Natural killer cell (primary cell): ENCODE data around the gene SPDEF. TPM values are rescaled to one million over a fixed set of nuclear protein-coding genes. Genes with fewer than 3 reads are reported as not detected.

Source experiments
- ATAC-seq, 3 donors: fragments of 150-1000 bp in 2 of 3; fragments of 200-7000 bp in 1 of 3; cut with Tn5 transposase; 1 replicate in 1 of 3; 2 replicates in 2 of 3; pipeline ENCODE4 v1.10.0; 2021; ENCODE audit warnings: mild to moderate bottlenecking in 2 of 3, moderate library complexity in 2 of 3
- DNase-seq, 2 donors: peaks; one replicate each; pipeline versions ENCODE4 v3.0.0 to v3.0.0-alpha.2; 2013 to 2021; ENCODE audit warnings: mixed read lengths in 1 of 2
- H3K27ac ChIP-seq: one replicate; pipeline ENCODE4 v1.5.1; 2013; ENCODE audit warnings: mild to moderate bottlenecking, low read length
- H3K27me3 ChIP-seq: one replicate; pipeline ENCODE4 v1.6.1; 2013; ENCODE audit warnings: low read length; ENCODE audit not compliant: control insufficient read depth, insufficient read depth
- H3K36me3 ChIP-seq: one replicate; pipeline ENCODE4 v1.6.1; 2013; ENCODE audit warnings: low read length; ENCODE audit not compliant: control insufficient read depth, insufficient read depth
- H3K4me1 ChIP-seq: one replicate; pipeline ENCODE4 v1.6.1; 2013; ENCODE audit warnings: low read length; ENCODE audit not compliant: control insufficient read depth, insufficient read depth
- H3K4me3 ChIP-seq: one replicate; pipeline ENCODE4 v1.5.1; 2013; ENCODE audit warnings: low read length
- H3K9me3 ChIP-seq: one replicate; pipeline ENCODE4 v1.6.1; 2013; ENCODE audit warnings: low read length; ENCODE audit not compliant: control insufficient read depth, insufficient read depth
- H3K27ac Mint-ChIP-seq, 2 donors: one replicate each; pipeline ENCODE4 v1.8.0; 2022; ENCODE audit warnings: mild to moderate bottlenecking in 2 of 2, mixed read lengths in 2 of 2, moderate library complexity in 1 of 2
- H3K27me3 Mint-ChIP-seq, 2 donors: one replicate each; pipeline ENCODE4 v1.8.0; 2022; ENCODE audit warnings: low read depth in 2 of 2, mixed read lengths in 2 of 2
- H3K36me3 Mint-ChIP-seq: one replicate; pipeline ENCODE4 v1.8.0; 2022; ENCODE audit warnings: mixed read lengths
- H3K4me1 Mint-ChIP-seq, 2 donors: one replicate each; pipeline ENCODE4 v1.8.0; 2022; ENCODE audit warnings: mixed read lengths in 2 of 2
- H3K4me3 Mint-ChIP-seq: one replicate; pipeline ENCODE4 v1.8.0; 2022; ENCODE audit warnings: mild to moderate bottlenecking, moderate library complexity, mixed read lengths
- H3K9me3 Mint-ChIP-seq, 2 donors: one replicate each; pipeline ENCODE4 v1.8.0; 2022; ENCODE audit warnings: mixed read lengths in 2 of 2
- WGBS: methylation state at CpG from one replicate; pipeline ENCODE4 v1.1.7; 2013; ENCODE audit warnings: missing lambda C conversion rate; ENCODE audit not compliant: insufficient coverage; 5-methylcytosine and 5-hydroxymethylcytosine counted together
- intact Hi-C: fragments of 100-400 bp; cut with micrococcal nuclease; formaldehyde crosslinking; loops from one replicate; pipeline ENCODE4 v1.14.2; 2022
- total RNA-seq, 4 donors: library from RNA; stranded (reverse); fragments of 120-200 nt in 1 of 4; gene quantifications; one replicate each; pipeline versions ENCODE4 v1.2.3 to v1.2.4, GENCODE V29; 2013 to 2022
- TF ChIP-seq, protein P1 (sequence below): fragments of 200-600 bp; IDR thresholded peaks from one replicate; pipeline ENCODE4 v1.8.0; 2022; ENCODE audit warnings: antibody characterized with exemption

SPDEF gene
- total RNA-seq, 3 donors from 2014 or later (not counting 1 experiment from before 2014, with no cell fraction given): 0.25 to 0.68 (median 0.45) TPM

GRCh38 chr6:34563513-34563870 is 7.4 kb upstream of the SPDEF start:
- Histone ChIP-seq H3K9me3 (no peaks in the 10 kb centered on the region), H3K4me1 (no peaks in the 10 kb centered on the region), H3K36me3 (no peaks in the 10 kb centered on the region), H3K27me3 (no peaks in the 10 kb centered on the region), H3K27ac (no peak overlapping the region), H3K4me3 (no peak overlapping the region)
- Mint-ChIP-seq H3K9me3 (no peaks in the 10 kb centered on the region), H3K27ac (no peak overlapping the region), H3K4me1 (no peaks in the 10 kb centered on the region), H3K36me3 (no peaks in the 10 kb centered on the region), H3K27me3 (peaks cover 0 to 3% of the 10 kb centered on the region in 2 donors), H3K4me3 (no peak overlapping the region)
- TF ChIP-seq, protein P1, sequence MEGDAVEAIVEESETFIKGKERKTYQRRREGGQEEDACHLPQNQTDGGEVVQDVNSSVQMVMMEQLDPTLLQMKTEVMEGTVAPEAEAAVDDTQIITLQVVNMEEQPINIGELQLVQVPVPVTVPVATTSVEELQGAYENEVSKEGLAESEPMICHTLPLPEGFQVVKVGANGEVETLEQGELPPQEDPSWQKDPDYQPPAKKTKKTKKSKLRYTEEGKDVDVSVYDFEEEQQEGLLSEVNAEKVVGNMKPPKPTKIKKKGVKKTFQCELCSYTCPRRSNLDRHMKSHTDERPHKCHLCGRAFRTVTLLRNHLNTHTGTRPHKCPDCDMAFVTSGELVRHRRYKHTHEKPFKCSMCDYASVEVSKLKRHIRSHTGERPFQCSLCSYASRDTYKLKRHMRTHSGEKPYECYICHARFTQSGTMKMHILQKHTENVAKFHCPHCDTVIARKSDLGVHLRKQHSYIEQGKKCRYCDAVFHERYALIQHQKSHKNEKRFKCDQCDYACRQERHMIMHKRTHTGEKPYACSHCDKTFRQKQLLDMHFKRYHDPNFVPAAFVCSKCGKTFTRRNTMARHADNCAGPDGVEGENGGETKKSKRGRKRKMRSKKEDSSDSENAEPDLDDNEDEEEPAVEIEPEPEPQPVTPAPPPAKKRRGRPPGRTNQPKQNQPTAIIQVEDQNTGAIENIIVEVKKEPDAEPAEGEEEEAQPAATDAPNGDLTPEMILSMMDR: no peak
- ATAC-seq (no peak), DNase-seq (no peak)
- intact Hi-C loops: no loop called here
- 73% methylated on average over 7 of the region's 7 CpGs for WGBS

DNA sequence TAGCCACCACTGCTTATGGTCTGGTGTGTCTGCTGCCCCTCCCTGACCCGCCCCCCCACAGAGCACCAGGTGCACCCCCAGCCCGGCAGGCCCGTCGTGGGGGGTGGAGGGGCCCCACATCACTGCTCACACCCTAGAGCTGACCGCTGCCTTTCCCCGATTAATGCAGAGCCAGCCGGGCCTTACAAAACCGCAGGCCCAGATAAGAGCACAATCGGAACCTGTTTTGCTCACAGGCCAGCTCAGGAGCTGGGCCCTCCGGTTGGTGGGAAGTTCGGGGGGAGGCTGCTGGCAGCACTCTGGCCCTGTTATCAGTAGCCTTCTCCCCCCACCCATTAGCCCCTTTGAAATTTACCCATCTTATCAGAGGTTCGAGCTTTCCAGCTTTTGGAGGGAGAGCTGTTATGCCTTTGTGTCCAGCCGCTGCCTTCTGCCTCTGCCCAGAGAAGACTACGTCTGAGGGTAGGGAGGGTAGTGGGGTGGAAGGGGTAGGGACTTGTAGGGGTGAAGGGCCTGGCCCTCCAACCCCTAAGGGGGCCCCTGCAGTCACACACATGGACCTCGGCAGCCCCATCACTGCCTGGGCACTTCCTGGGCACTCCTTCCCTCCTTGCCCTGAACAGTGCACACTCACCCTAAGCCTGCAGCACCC is 6.9 kb upstream of the SPDEF start:
- WGBS: 88% methylated on average over 15 of the region's 15 CpGs
- no peaks in the 10 kb centered on the region for H3K4me1 ChIP-seq
- intact Hi-C loops: no loop called here
- TF ChIP-seq, protein P1: no peak
- H3K9me3 ChIP-seq: no peaks in the 10 kb centered on the region
- no peak overlapping the region for H3K27ac ChIP-seq
- H3K27me3 ChIP-seq: no peaks in the 10 kb centered on the region
- DNase-seq (no peak), ATAC-seq (no peak)
- no peaks in the 10 kb centered on the region for H3K4me1 Mint-ChIP-seq
- no peak overlapping the region for H3K27ac Mint-ChIP-seq
- H3K9me3 Mint-ChIP-seq: no peaks in the 10 kb centered on the region
- H3K4me3 Mint-ChIP-seq: no peak overlapping the region
- no peaks in the 10 kb centered on the region for H3K36me3 Mint-ChIP-seq
- H3K4me3 ChIP-seq: no peak overlapping the region
- no peaks in the 10 kb centered on the region for H3K36me3 ChIP-seq
- peaks cover 0 to under 1% of the 10 kb centered on the region in 2 donors for H3K27me3 Mint-ChIP-seq

DNA sequence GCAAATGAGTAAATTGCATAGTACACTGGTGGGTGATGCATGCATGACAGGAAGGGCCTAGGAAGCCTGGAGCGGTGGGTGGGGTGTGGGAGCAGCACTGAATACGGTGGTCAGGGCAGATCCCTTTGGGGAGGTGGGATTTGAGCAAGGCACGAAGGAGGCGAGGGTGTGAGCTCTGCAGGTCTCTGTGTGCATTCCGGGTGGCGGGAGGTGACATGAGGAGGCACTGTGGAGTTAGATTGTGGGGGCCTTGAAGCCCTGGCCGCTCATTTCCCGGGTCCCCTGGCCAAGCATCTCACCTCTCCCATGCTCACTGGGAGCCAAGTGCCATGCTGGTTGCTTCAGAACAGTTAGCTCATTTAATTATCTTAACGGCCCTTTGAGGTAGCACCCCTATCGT is 6.2 kb upstream of the SPDEF start:
- ATAC-seq (no peak), DNase-seq (no peak)
- no peaks in the 10 kb centered on the region for H3K4me1 ChIP-seq
- TF ChIP-seq, protein P1: no peak
- H3K4me3 ChIP-seq: no peak overlapping the region
- no peak overlapping the region for H3K4me3 Mint-ChIP-seq
- WGBS: 91% methylated on average over 10 of the region's 10 CpGs
- H3K27ac Mint-ChIP-seq: no peak overlapping the region
- H3K27me3 Mint-ChIP-seq: no peaks in the 10 kb centered on the region
- no peaks in the 10 kb centered on the region for H3K9me3 ChIP-seq
- H3K4me1 Mint-ChIP-seq: no peaks in the 10 kb centered on the region
- H3K36me3 ChIP-seq: no peaks in the 10 kb centered on the region
- H3K36me3 Mint-ChIP-seq: no peaks in the 10 kb centered on the region
- intact Hi-C loops: no loop called here
- no peaks in the 10 kb centered on the region for H3K27me3 ChIP-seq
- no peak overlapping the region for H3K27ac ChIP-seq
- H3K9me3 Mint-ChIP-seq: no peaks in the 10 kb centered on the region

DNA sequence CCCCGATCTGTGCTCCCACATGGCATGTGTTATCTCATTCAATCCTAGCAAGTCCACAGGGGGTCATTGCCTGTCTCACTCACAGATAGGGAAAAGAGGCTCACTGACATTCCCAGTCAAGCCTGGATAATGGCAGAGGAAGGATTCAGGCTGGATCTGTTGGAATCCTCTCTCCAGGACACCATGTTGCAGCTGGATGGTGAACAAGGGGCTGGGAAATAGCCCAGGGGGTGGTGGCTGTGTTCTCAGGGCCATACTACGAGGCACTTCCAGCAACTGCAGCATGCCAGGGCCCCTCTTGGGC is 5.0 kb upstream of the SPDEF start:
- Histone ChIP-seq H3K27me3 (no peaks in the 10 kb centered on the region), H3K9me3 (no peaks in the 10 kb centered on the region), H3K4me3 (no peak overlapping the region), H3K36me3 (no peaks in the 10 kb centered on the region), H3K27ac (no peak overlapping the region), H3K4me1 (no peaks in the 10 kb centered on the region)
- no peak for ATAC-seq
- intact Hi-C loops: no loop called here
- 86% methylated on average over 2 of the region's 2 CpGs for WGBS
- DNase-seq: no peak
- Mint-ChIP-seq H3K27ac (no peak overlapping the region), H3K9me3 (no peaks in the 10 kb centered on the region), H3K4me1 (no peaks in the 10 kb centered on the region), H3K36me3 (no peaks in the 10 kb centered on the region), H3K27me3 (no peaks in the 10 kb centered on the region), H3K4me3 (no peak overlapping the region)
- TF ChIP-seq, protein P1: no peak
